ENCODE results near the gene TRAPPC13.

TRAPPC13 gene

DNA sequence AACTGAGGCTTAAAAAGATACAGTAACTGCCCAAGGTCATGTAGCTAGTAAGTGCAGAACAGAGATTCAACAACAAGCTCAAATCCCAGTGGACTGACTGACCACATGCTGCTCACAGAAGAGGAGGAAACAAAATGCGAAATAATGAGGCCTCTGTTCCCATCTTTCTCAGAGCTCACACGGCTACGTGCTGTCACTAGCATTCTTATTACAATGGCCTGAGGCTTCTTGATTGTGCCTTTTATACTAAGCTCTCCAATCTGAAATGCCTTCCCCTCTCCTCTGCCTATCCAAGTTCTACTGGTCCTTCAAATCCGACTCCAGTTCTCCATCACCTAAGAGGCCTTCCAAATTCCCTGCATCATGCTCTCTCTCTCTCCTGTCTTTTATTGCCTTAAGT lies 71.1 kb downstream of the TRAPPC13 start:
- H4K20me1 ChIP-seq: peaks cover 0 to 100% (median 0%) of the 10 kb centered on the region in 11 experiments; a peak in 6 of 22 replicates
- H3K36me3 ChIP-seq: peaks cover 36 to 100% (median 49%) of the 10 kb centered on the region in 11 experiments
- no peak overlapping the region for H3K9ac ChIP-seq
- H3K4me2 ChIP-seq: 0 out of 22 replicates have a peak overlapping the region, but pooled peaks of 1 of the 11 experiments have one; percentile 0
- H3K4me3 ChIP-seq: no peak overlapping the region
- no peaks in the 10 kb centered on the region for H3K27me3 ChIP-seq
- H3K9me3 ChIP-seq (replicated peaks in 1 of 11): peaks cover 0 to 13% (median 9%) of the 10 kb centered on the region in 11 experiments; a peak in 12 of 22 replicates
- no peak overlapping the region for H3K27ac ChIP-seq
- no peak for TF ChIP-seq Cebpa-rat (IDR thresholded peaks at IDR 0.05)
- H3K4me1 ChIP-seq: peaks cover 0 to 37% (median 13%) of the 10 kb centered on the region in 10 experiments; a peak in 16 of 20 replicates

DNA sequence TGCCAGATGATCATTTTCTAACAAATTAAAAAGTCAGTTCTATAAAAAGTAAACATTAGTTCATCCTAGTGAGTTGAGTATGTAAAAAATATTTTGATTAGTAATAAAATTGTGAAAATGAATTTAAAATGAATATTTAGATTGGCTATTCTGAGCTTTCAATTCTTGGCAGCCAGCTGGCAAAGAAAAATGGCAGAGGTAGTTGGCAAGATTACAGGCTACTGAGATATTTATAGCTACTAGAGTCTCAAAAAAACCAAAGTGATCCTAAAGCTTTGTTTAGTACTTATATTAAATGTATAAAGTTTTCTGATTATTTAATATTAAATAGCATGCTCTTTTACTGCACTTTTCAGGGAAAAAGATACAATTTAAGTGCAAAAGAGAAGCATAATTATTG lies 72.1 kb downstream of the TRAPPC13 start:
- no peak overlapping the region for H3K27ac ChIP-seq
- peaks cover 38 to 100% (median 58%) of the 10 kb centered on the region in 11 experiments for H3K36me3 ChIP-seq
- peaks cover 0 to 100% (median 0%) of the 10 kb centered on the region in 11 experiments; a peak in 6 of 22 replicates for H4K20me1 ChIP-seq
- no peaks in the 10 kb centered on the region for H3K27me3 ChIP-seq
- H3K4me2 ChIP-seq: no peak overlapping the region; a peak in 1 of 22 replicates
- TF ChIP-seq Cebpa-rat (IDR thresholded peaks at IDR 0.05): no peak
- H3K9ac ChIP-seq: no peak overlapping the region
- peaks cover 0 to 37% (median 13%) of the 10 kb centered on the region in 10 experiments; a peak in 16 of 20 replicates for H3K4me1 ChIP-seq
- no peak overlapping the region for H3K4me3 ChIP-seq
- peaks cover 0 to 16% (median 10%) of the 10 kb centered on the region in 11 experiments; a peak in 13 of 22 replicates for H3K9me3 ChIP-seq (replicated peaks in 1 of 11)

DNA sequence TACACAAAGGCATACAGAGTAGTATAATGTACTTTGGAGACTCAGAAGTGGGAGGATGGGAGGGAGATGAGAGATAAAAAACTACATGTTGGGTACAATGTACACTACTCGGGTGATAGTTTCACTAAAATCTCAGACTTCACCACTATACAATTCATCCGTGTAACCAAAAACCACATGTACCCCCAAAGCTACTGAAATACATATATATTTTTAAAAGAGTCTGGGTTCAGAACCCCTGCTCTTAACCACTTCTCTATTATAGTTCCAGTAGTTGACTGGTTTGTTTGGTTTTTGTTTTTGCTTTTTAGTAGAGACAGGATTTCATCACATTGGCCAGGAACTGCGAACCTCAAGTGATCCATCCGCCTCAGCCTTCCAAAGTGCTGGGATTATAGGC lies 74.5 kb downstream of the TRAPPC13 start:
- no peaks in the 10 kb centered on the region for H3K27me3 ChIP-seq
- no peak overlapping the region for H3K4me2 ChIP-seq
- no peak overlapping the region for H3K9ac ChIP-seq
- peaks cover 0 to 31% (median 12%) of the 10 kb centered on the region in 10 experiments; a peak in 16 of 20 replicates for H3K4me1 ChIP-seq
- no peak for TF ChIP-seq Cebpa-rat (IDR thresholded peaks at IDR 0.05)
- H3K36me3 ChIP-seq: peaks cover 48 to 100% (median 71%) of the 10 kb centered on the region in 11 experiments
- H3K4me3 ChIP-seq: no peak overlapping the region
- H3K9me3 ChIP-seq (replicated peaks in 1 of 11): peaks cover 0 to 16% (median 10%) of the 10 kb centered on the region in 11 experiments; a peak in 13 of 22 replicates
- H4K20me1 ChIP-seq: peaks cover 0 to 100% (median 0%) of the 10 kb centered on the region in 11 experiments; a peak in 6 of 22 replicates
- H3K27ac ChIP-seq: no peak overlapping the region

DNA sequence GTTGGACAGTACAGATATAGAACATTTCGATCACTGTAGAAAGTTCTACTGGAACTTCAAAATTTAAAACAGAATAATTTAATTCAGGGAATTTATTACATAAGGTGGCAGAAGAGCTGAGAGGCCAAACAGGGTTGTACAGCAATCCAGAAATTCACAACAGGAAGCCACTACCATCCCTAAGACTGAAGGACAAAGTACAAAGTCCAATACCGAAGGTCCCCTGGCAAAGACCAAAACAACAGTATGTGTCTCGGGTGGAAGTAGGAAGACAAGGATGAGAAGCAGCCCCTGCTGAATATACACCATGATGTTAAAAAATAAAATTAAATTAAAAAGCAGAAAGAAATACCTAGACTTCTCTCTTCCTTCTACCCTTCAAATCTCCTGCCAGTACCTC lies 77.2 kb downstream of the TRAPPC13 start:
- H3K27me3 ChIP-seq: no peaks in the 10 kb centered on the region
- peaks cover 35 to 100% (median 70%) of the 10 kb centered on the region in 11 experiments for H3K36me3 ChIP-seq
- no peak overlapping the region for H3K4me3 ChIP-seq
- no peak overlapping the region for H3K4me2 ChIP-seq
- H3K4me1 ChIP-seq: peaks cover 0 to 19% (median 10%) of the 10 kb centered on the region in 10 experiments; a peak in 15 of 20 replicates
- no peak overlapping the region for H3K27ac ChIP-seq
- H4K20me1 ChIP-seq: peaks cover 0 to 100% (median 0%) of the 10 kb centered on the region in 11 experiments; a peak in 6 of 22 replicates
- TF ChIP-seq Cebpa-rat (IDR thresholded peaks at IDR 0.05): no peak
- H3K9ac ChIP-seq: no peak overlapping the region
- H3K9me3 ChIP-seq (replicated peaks in 1 of 11): peaks cover 0 to 16% (median 10%) of the 10 kb centered on the region in 11 experiments; a peak in 13 of 22 replicates

GRCh38 chr5:65704621-65705239 lies 79.9 kb downstream of the TRAPPC13 start:
- Histone ChIP-seq H3K27ac (no peak overlapping the region), H3K27me3 (no peaks in the 10 kb centered on the region), H3K4me1 (peaks cover 0 to 6% (median 0%) of the 10 kb centered on the region in 10 experiments; a peak in 1 of 20 replicates), H4K20me1 (peaks cover 0 to 100% (median 0%) of the 10 kb centered on the region in 11 experiments; a peak in 6 of 22 replicates), H3K4me3 (no peak overlapping the region), H3K9me3 (replicated peaks in 1 of 11) (peaks cover 0 to 6% (median 0%) of the 10 kb centered on the region in 11 experiments; a peak in 4 of 22 replicates), H3K9ac (peak overlapping the region in 1 of 11 experiments; percentile 21; a peak in 1 of 22 replicates), H3K4me2 (no peak overlapping the region), H3K36me3 (peaks cover 27 to 100% (median 65%) of the 10 kb centered on the region in 11 experiments)
- no peak for TF ChIP-seq Cebpa-rat (IDR thresholded peaks at IDR 0.05)

DNA sequence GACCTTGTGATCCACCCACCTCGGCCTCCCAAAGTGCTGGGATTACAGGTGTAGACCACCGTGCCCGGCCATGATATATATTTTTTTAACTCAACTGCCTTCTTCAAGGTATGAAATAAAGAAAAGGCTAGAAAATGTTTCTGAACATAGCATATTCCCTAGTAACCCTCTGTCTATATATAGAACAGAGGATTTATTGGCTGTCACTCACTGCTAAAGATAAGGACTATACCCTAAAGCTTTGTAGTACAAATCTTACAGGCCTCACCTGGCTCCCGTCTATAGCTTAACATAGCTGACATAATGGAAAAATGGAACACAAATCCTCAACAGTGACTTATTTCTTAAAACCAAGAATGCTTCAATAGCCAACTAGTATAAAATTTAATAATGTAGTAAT lies 82.8 kb downstream of the TRAPPC13 start:
- H3K4me3 ChIP-seq: no peak overlapping the region
- H3K4me1 ChIP-seq: peaks cover 0 to 31% (median 0%) of the 10 kb centered on the region in 10 experiments; a peak in 4 of 20 replicates
- no peak for TF ChIP-seq Cebpa-rat (IDR thresholded peaks at IDR 0.05)
- H4K20me1 ChIP-seq: peaks cover 0 to 100% (median 0%) of the 10 kb centered on the region in 11 experiments; a peak in 6 of 22 replicates
- H3K36me3 ChIP-seq: peaks cover 41 to 100% (median 61%) of the 10 kb centered on the region in 11 experiments
- no peak overlapping the region for H3K9ac ChIP-seq
- no peaks in the 10 kb centered on the region for H3K9me3 ChIP-seq (replicated peaks in 1 of 11)
- no peak overlapping the region for H3K27ac ChIP-seq
- no peaks in the 10 kb centered on the region for H3K27me3 ChIP-seq
- H3K4me2 ChIP-seq: no peak overlapping the region

GRCh38 chr5:65708145-65708544 lies 83.3 kb downstream of the TRAPPC13 start:
- H3K4me3 ChIP-seq: no peak overlapping the region
- peaks cover 0 to 36% (median 0%) of the 10 kb centered on the region in 10 experiments; a peak in 4 of 20 replicates for H3K4me1 ChIP-seq
- TF ChIP-seq Cebpa-rat (IDR thresholded peaks at IDR 0.05): no peak
- peaks cover 39 to 100% (median 63%) of the 10 kb centered on the region in 11 experiments for H3K36me3 ChIP-seq
- no peak overlapping the region for H3K4me2 ChIP-seq
- H3K27me3 ChIP-seq: no peaks in the 10 kb centered on the region
- no peak overlapping the region for H3K27ac ChIP-seq
- H3K9me3 ChIP-seq (replicated peaks in 1 of 11): no peaks in the 10 kb centered on the region
- peaks cover 0 to 100% (median 0%) of the 10 kb centered on the region in 11 experiments; a peak in 6 of 22 replicates for H4K20me1 ChIP-seq
- H3K9ac ChIP-seq: no peak overlapping the region

Measured in BLaER1 treated with 17β-estradiol and CSF1 and Interleukin-3, amounts not matched to agents 10 nM and 100 nM (cell line).